ENCODE results near the gene DNAL4. TPM values are rescaled to one million over a fixed set of nuclear protein-coding genes. Genes with fewer than 3 reads are reported as not detected.

Gene DNAL4
- polyA plus RNA-seq, 1 donor (not counting 4 experiments of a cell fraction or from before 2014, with no cell fraction given) = 11.4 TPM

GRCh38 chr22:38762551-38762983 lies 31.4 kb downstream of the DNAL4 start:
- H3K4me2 ChIP-seq (ENCODE audit: control insufficient read depth, extremely low read depth, insufficient read depth, low read depth, low read length) = no peak overlapping the region
- no peak overlapping the region for H3K27ac ChIP-seq (ENCODE audit: control insufficient read depth, insufficient read depth, low read length)
- H3K9me1 ChIP-seq (ENCODE audit: control insufficient read depth, extremely low read depth, insufficient read depth, low read length) = no peaks in the 10 kb centered on the region
- no peak overlapping the region for H2AFZ ChIP-seq (ENCODE audit: control insufficient read depth, low read length)
- TF ChIP-seq CTCF (optimal IDR thresholded peaks at IDR 0.05 in 1 of 3, IDR thresholded peaks at IDR 0.05 in 1 of 3, conservative IDR thresholded peaks at IDR 0.05 in 1 of 3; ENCODE audit: extremely low read depth in 1 of 3, insufficient read depth in 2 of 3, low read length in 3 of 3) = no peak
- TF ChIP-seq EZH2 (IDR thresholded peaks at IDR 0.05; ENCODE audit: low read length) = no peak
- H3K27me3 ChIP-seq (ENCODE audit: control insufficient read depth, extremely low read depth, insufficient read depth, low read length) = peaks cover 10% of the 10 kb centered on the region
- dilution Hi-C loops (cut with MboI; ENCODE audit: extremely low pct_ligation_motif_present, low sequenced_read_pairs) = no loop called here
- H3K9ac ChIP-seq (ENCODE audit: control insufficient read depth, extremely low read depth, insufficient read depth, low read length) = no peak overlapping the region
- no peak overlapping the region for H3K4me3 ChIP-seq (ENCODE audit: control insufficient read depth in 2 of 3, extremely low read depth in 1 of 3, insufficient read depth in 2 of 3, low read depth in 1 of 3, low read length in 3 of 3)
- H3K4me1 ChIP-seq (ENCODE audit: control insufficient read depth, extremely low read depth, insufficient read depth, low read length) = no peaks in the 10 kb centered on the region
- no peaks in the 10 kb centered on the region for H3K9me3 ChIP-seq (ENCODE audit: control insufficient read depth, low read depth, low read length)
- H3K79me2 ChIP-seq (ENCODE audit: control insufficient read depth, insufficient read depth, low read length) = no peaks in the 10 kb centered on the region
- H3K36me3 ChIP-seq (ENCODE audit: control insufficient read depth in 2 of 2, extremely low read depth in 1 of 2, insufficient read depth in 2 of 2, low read length in 2 of 2) = no peaks in the 10 kb centered on the region
- H4K20me1 ChIP-seq (ENCODE audit: control insufficient read depth, extremely low read depth, insufficient read depth, low read length) = peaks cover 4% of the 10 kb centered on the region
- FAIRE-seq (no peak), DNase-seq (ENCODE audit: low read depth, low spot score) (no peak)

- TF ChIP-seq EZH2 (IDR thresholded peaks at IDR 0.05; ENCODE audit: low read length) = no peak
- no peak for TF ChIP-seq CTCF (optimal IDR thresholded peaks at IDR 0.05 in 1 of 3, IDR thresholded peaks at IDR 0.05 in 1 of 3, conservative IDR thresholded peaks at IDR 0.05 in 1 of 3; ENCODE audit: extremely low read depth in 1 of 3, insufficient read depth in 2 of 3, low read length in 3 of 3)
- FAIRE-seq = peak; percentile 52
- dilution Hi-C loops (cut with MboI; ENCODE audit: extremely low pct_ligation_motif_present, low sequenced_read_pairs) = no loop called here
These were observed 32.5 kb downstream of the DNAL4 start for GRCh38 chr22:38761202-38762162.

More at GRCh38 chr22:38761202-38762162, 32.5 kb downstream of the DNAL4 start:
- Histone ChIP-seq H3K27me3 (ENCODE audit: control insufficient read depth, extremely low read depth, insufficient read depth, low read length) (peaks cover 3% of the 10 kb centered on the region), H3K9ac (ENCODE audit: control insufficient read depth, extremely low read depth, insufficient read depth, low read length) (no peak overlapping the region), H3K4me2 (ENCODE audit: control insufficient read depth, extremely low read depth, insufficient read depth, low read depth, low read length) (no peak overlapping the region), H3K27ac (ENCODE audit: control insufficient read depth, insufficient read depth, low read length) (no peak overlapping the region), H2AFZ (ENCODE audit: control insufficient read depth, low read length) (no peak overlapping the region), H3K36me3 (ENCODE audit: control insufficient read depth in 2 of 2, extremely low read depth in 1 of 2, insufficient read depth in 2 of 2, low read length in 2 of 2) (no peaks in the 10 kb centered on the region), H3K9me1 (ENCODE audit: control insufficient read depth, extremely low read depth, insufficient read depth, low read length) (no peaks in the 10 kb centered on the region), H3K4me1 (ENCODE audit: control insufficient read depth, extremely low read depth, insufficient read depth, low read length) (peaks cover 4% of the 10 kb centered on the region), H3K4me3 (ENCODE audit: control insufficient read depth in 2 of 3, extremely low read depth in 1 of 3, insufficient read depth in 2 of 3, low read depth in 1 of 3, low read length in 3 of 3) (no peak overlapping the region), H4K20me1 (ENCODE audit: control insufficient read depth, extremely low read depth, insufficient read depth, low read length) (peaks cover 4% of the 10 kb centered on the region), H3K79me2 (ENCODE audit: control insufficient read depth, insufficient read depth, low read length) (no peaks in the 10 kb centered on the region), H3K9me3 (ENCODE audit: control insufficient read depth, low read depth, low read length) (no peaks in the 10 kb centered on the region)
- DNase-seq (ENCODE audit: low read depth, low spot score) = no peak

Measured in keratinocyte (primary cell).